Measurements from ENCODE around the gene ARPIN.
A peak's percentile ranks its signal among the peaks of the same experiment; 100 is the strongest.
"Not testable (repeated sequence)": the region's sequence is repeated elsewhere in the genome, so short reads cannot be mapped to it uniquely, and the experiment has no call there.

Gene ARPIN

DNA sequence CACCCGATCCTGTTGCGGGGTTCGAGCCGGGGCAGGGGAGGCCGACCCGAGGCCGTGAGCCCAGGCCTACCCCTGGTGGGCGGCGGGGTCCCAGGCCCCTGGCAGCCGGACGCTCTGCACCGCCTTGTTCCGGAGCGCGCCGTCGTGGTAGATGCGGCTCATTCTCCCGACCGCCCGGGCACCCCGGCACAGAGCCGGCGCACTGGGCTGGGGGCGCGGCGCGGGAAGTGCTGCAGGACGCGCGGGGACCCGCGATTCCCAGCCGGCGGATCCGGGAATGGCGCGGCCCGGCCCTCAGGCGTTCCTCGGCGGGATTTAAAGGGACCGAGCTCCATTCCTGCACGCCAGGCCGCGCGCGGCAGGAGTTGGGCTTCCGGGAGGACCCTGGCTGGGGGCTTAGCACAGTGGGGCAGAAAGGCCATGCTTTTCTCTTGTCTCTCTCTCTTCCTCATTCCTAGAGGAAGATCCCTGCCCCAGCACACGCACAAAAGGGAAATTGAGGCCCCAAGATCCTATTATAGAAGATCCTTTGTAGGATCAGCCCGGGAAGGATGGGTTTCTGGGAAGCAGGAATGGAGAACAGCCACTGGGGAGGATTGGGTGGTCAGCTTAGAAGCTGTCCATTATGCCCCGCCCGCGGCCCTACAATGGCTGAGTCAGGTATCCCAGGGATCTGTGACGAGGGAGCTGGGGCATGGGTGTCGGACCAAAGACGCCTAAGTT is at the start of gene ARPIN:
Gene ARPIN (minus strand): TSS at position 279 of the 723 bp plus-strand sequence. CDS start 117 bp downstream, at position 162.
- no peak for DNase-seq

DNA sequence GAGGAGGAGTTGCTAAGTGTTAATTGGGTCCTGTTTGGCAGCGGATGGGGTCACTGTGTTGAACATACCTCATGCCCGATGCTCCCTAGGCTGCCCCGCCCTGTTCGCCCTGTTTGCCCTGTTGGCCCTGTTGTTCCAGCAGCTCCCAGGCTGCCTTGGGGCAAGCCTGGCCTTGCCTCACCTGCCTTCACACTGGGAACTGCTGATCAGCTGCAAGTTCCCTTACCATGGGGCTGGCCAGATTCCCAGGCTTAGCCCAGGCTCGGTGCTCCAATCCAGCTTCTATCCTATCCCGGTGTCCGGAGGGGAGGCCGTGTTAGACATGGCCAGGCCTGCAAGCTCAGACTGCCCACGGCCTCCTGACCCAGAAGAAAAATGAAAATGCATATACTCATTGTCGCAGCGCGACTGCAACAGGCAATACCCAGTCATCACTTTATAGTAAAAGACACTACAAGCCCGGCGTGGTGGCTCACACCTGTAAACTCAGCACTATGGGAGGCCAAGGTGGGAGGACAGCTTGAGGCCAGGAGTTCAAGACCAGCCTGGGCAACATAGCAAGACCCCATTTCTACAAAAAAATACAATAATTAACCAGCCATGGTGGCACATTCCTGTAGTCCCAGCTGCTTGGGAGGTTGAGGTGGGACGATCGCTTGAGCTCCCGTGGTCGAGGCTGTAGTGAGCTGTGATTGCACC is 45.5 kb upstream of the ARPIN start:
- DNase-seq = no peak

DNA sequence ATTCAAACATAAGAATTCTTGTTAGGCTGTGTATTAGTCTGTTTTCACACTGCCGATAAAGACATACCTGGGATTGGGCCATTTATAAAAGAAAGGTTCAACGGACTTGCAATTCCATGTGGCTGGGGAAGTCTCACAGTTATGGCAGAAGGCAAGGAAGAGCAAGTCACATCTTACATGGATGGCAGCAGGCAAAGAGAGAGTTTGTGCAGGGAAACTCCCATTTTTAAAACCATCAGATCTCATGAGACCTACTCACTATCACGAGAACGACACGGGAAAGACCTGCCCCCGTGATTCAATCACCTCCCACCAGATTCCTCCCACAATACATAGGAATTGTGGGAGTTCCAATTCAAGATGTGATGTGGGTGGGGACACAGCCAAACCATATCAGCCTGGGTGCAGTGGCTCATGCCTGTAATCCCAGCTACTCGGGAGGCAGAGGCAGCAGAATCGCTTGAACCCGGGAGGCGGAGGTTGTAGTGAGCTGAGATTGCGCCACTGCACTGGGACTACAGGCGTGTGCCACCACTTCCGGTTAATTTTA is 42.8 kb upstream of the ARPIN start:
- not testable (repeated sequence) for DNase-seq

GRCh38 chr15:89954541-89954940 is 41.8 kb upstream of the ARPIN start:
- DNase-seq = no peak

DNA sequence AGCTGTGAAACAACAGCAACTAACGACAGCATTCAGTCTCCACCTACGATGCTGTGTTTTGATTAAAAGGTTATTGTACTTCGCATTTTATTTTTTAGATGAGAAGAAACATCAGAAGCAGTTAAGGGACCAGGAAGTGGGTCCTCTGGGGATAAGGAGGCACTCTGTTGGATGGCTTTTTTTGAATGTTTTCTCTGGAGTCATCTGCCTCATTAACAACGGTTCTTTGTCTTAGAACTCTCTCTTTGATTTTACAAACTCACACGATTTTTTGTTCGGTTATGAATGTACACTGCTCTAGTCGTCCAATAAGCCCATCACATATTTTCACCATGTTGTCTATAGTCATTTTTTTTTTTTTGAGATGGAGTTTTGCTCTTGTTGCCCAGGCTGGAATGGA is 36.0 kb upstream of the ARPIN start:
- no peak for DNase-seq

DNA sequence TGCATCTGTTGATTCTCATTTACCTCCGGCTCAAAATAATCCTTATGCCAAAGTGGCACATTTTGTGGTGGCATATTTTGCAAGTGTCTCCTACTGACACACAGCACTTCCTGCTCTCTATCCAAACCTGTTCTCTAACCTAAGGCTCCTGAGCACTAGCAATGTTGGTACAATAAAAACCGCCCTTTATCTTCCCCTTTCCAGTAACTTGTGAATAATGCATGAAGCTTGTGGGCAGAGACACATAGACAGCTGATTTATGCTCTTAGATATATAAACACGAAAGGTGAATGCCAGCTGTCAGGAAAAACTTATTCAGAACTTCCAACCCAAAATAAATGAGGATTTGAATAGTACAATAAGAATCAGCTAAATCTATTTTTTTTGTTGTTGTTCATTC is 34.6 kb upstream of the ARPIN start:
- no peak for DNase-seq

DNA sequence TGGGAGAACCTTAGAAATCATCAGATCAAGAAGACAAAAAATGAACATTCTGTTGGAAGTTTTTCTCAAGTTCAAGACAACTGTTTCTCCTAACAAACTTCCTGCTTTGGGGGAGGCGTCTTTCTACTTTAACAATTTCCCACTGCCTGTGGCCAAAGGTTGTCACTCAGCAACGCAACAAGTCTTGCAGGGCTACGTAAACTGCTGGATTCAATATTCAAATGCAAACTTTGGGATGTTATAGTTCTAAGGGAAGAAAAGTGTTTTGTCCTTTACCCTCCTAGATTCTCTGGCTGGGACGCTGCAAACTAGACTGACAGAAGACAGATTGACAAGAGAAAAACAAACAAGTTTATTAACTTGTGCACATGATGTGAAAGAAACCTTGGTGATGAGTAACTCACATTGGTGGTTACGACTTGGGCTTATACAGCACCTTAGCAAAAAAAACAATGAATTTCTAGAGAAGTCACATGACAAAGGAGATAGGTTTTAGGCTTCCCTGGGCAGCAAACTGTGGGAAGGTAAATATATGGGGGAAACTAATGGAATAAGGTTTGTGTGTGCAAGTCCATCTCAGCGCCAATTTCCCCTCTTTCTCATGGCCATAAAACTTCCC is 34.0 kb upstream of the ARPIN start:
- no peak for DNase-seq

DNA sequence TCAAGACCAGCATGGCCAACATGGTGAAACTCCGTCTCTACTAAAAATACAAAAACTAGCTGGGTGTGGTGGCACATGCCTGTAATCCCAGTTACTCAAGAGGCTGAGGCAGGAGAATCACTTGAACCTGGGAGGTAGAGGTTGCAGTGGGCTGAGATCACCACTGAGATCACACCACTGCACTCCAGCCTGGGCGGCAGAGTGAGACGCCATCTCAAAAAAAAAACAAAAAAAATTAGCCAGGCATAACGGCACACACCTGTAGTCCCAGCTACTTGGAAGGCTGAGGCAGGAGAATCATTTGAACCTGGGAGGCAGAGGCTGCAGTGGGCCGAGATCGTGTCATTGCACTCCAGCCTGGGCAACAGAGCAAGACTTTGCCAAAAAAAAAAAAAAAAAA is 31.0 kb upstream of the ARPIN start:
- not testable (repeated sequence) for DNase-seq

DNA sequence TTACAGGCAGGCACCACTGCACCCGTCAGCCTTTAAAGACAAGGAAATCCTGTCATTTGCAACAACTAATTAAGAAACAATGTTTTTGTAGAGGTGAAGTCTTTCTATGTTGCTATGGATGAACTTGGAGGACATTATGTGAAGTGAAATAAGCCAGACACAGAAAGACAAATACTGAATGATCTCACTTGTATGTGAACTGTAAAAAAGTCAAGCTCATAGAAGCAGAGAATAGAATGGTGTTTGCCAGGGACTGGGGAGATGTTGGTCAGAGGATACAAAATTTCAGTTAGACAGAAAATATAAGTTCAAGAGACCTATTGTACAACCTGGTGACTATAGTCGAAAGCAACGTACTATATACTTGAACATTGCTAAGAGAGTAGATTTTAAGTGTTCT is 27.2 kb upstream of the ARPIN start:
- no peak for DNase-seq

GRCh38 chr15:89939377-89939776 is 26.6 kb upstream of the ARPIN start:
- DNase-seq = not testable (repeated sequence)

GRCh38 chr15:89937365-89938350 is 24.9 kb upstream of the ARPIN start:
- peak; percentile 39 for DNase-seq

GRCh38 chr15:89936786-89937265 is 24.1 kb upstream of the ARPIN start:
- no peak for DNase-seq

DNA sequence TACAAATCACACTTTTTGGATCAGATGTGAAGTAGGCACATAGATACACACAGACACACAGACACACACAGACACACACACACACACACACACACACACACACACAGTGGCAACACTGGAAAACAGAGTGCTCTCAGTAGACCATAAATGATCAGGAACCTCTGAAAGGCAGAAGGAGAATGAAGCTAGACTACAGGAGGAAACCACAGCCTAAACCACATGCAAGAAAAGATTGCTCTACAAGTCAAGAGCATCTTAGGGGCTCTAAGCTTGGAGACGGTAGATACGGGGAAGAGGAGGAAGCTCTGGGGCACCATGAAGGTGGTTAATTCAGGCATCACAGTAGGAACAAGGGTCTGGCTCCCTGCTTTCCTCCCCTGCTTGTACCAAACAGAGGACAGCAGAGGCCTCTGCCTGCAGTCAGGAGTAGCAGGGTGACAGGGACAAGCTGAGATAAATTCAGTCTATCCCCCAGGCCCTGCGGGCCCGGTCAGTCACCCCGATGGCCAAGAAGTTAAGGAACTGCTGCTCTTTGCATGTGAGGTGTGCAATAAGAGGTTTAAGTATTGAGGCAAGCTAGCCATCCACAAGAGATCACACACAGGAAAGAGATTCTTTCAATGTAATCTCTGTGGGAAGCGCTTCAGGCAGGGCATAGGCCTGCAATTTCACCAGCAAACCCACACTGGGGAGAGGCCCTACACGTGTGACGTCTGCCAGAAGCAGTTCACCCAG is 23.5 kb upstream of the ARPIN start:
- DNase-seq = peak; percentile 76

GRCh38 chr15:89932880-89933279 is 20.1 kb upstream of the ARPIN start:
- DNase-seq = no peak

DNA sequence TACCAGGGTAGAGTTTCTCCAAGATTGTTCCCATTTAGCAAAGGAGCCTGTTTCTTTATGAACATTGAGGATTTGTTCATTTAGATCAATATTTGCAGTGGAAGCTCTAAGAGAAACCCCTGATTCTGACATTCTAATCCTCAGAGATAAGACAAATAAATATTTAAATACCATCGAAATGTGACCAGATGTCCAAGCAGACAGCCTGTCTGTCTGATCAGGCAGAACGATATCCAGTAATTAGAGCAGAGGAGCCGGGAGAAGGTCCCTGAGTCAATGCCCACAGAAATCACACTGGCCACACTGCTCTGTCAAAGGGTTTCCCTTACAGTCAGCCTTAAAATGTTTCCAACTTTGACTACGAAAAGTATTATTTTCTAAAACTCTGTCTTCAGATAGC is 15.7 kb upstream of the ARPIN start:
- DNase-seq = no peak

DNA sequence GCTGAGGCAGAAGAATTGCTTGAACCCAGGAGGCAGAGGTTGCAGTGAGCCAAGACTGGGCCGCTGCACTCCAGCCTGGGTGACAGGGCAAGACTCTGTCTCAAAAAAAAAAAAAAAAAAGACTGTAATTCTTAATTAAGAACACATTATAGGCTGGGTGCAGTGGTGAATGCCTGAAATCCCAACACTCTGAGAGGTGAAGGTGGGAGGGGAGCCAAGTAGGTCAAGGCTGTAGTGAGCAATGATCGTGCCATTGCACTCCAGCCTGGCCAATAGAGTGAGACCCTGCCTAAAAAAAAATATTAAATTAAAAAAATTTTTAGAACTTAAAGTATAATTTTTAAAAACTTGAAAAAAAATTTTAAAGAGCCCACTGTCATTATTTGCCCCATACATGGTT is 13.4 kb upstream of the ARPIN start:
- no peak for DNase-seq

GRCh38 chr15:89917442-89918101 is 4.8 kb upstream of the ARPIN start:
- DNase-seq = no peak

GRCh38 chr15:89916660-89917059 is 3.9 kb upstream of the ARPIN start:
- DNase-seq = no peak

DNA sequence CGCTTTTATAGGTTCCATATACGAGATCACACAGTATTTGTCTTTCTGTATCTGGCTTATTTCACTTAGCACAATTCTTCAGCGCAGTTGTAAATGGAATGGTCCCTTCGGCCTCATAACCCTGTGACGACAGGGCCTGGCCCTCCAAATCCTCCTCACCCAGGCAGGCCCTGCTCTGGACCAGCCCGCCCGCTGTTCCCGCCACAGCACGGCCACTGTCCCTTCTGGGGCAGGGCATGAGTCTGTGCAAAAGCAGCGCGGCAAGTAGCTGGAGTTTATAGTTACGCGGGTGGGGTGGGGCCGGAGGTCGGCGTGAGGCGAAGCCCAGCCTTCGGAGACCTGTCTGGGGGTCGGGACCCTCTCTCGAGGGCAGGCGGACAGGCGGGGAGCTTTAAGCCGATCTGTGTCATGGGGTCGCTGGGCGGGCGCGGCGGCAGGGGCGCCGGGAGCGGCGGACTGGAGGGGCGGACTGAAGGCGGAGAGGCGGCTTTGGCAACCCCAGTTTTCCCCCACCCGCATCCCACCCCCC is 543 bp downstream of the ARPIN start:
- no peak for DNase-seq

DNA sequence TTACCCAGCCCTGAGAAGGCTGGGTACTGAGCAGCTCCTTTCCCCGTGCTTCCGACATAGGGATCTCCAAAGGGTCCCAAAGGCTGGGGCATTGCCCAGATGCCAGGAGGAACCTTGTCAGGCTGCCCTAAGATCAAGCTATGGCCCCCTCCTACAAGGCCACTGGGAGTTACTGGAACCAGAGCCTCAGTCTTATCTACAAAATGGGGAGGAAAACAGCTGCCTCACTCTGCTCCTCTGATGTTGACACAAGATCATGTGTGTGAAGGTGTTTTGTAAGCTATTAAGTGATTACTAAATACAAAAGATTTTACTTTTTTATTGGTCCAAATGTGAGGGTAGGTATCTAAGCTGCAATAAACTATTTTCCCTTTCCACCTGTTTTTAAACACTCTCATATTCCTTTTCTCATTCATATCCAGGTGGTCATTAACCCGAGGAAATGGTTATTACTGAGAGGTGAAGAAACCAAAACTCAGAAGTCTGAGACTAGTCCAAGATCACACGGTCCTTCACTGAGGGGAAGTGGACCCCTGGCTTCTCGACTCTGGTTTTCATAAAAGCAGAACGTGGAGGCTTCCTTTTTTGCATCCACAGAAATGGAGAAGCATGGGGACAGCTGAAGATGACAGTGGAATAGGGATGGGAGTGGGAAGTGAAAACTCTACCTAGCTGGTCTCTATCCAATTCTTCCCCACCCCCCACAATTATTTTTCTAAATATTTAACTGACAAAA is 1.7 kb downstream of the ARPIN start:
- DNase-seq = no peak

All from GF-D8 (cell line).